H1 (cell line): ENCODE data around the gene CBR4. TPM values are rescaled to one million over a fixed set of nuclear protein-coding genes. Genes with fewer than 3 reads are reported as not detected.

ENCODE experiments used
- CTCF ChIA-PET: fragments of 300-600 bp; sonication (Branson Sonifier 250); formaldehyde crosslinking; loops from one replicate; lab custom pipeline; 2021; ENCODE audit not compliant: partially characterized antibody; lab: Charles Lee
- POLR2A ChIA-PET: fragments of 300-600 bp; sonication (Branson Sonifier 250); formaldehyde crosslinking; loops from one replicate; lab custom pipeline; 2021; ENCODE audit warnings: inconsistent platforms; ENCODE audit not compliant: partially characterized antibody; lab: Charles Lee
- DNase-seq, 2 experiments: peaks; one replicate each; pipeline versions ENCODE4 v3.0.0 to v3.0.0-alpha.2; 2010 to 2022; ENCODE audit warnings: low spot score in 2 of 2, low read depth in 1 of 2, mixed read lengths in 1 of 2
- FAIRE-seq: peaks from 2 replicates; lab custom pipeline; 2011; peaks lifted over from hg19 to GRCh38; lab: Jason Lieb, UNC
- H2AFZ ChIP-seq: 2 replicates; pipeline ENCODE4 v1.8.1; 2012; ENCODE audit warnings: low read length, inconsistent platforms
- H2AK5ac ChIP-seq: 2 replicates; pipeline ENCODE4 v1.6.1; 2013; ENCODE audit warnings: low read depth, low read length
- H2BK120ac ChIP-seq: replicated peaks from 2 replicates; pipeline ENCODE3; 2013; ENCODE audit warnings: low read depth, low read length, inconsistent platforms
- H2BK12ac ChIP-seq: 2 replicates; pipeline ENCODE4 v1.6.1; 2013; ENCODE audit warnings: low read depth, low read length
- H2BK15ac ChIP-seq: 2 replicates; pipeline ENCODE4 v1.6.1; 2013; ENCODE audit warnings: low read length
- H2BK20ac ChIP-seq: 2 replicates; pipeline ENCODE4 v1.6.1; 2013; ENCODE audit warnings: low read length
- H2BK5ac ChIP-seq: 2 replicates; pipeline ENCODE4 v1.6.1; 2013; ENCODE audit warnings: low read depth, low read length
- H3K14ac ChIP-seq: 2 replicates; pipeline ENCODE4 v1.6.1; 2013; ENCODE audit warnings: inconsistent platforms; ENCODE audit not compliant: insufficient read length
- H3K18ac ChIP-seq: 2 replicates; pipeline ENCODE4 v1.6.1; 2013; ENCODE audit warnings: low read length; ENCODE audit errors: extremely low read depth
- H3K23ac ChIP-seq: 2 replicates; pipeline ENCODE4 v1.6.1; 2013; ENCODE audit warnings: inconsistent platforms; ENCODE audit not compliant: insufficient read length
- H3K23me2 ChIP-seq: 2 replicates; pipeline ENCODE4 v1.6.1; 2013; ENCODE audit warnings: low read depth, low read length
- H3K27ac ChIP-seq: 2 replicates; pipeline ENCODE4 v1.6.1; 2011; ENCODE audit warnings: low read depth, low read length, inconsistent platforms
- H3K27me3 ChIP-seq, 4 experiments: replicated peaks in 1 of 4; 1 replicate in 1 of 4; 2 replicates in 3 of 4; pipeline versions ENCODE4 v1.6.1 to v1.8.1; 2011 to 2013; ENCODE audit warnings: low read length in 3 of 4, mild to moderate bottlenecking in 3 of 4, inconsistent platforms in 2 of 4, mixed read lengths in 2 of 4, moderate library complexity in 1 of 4; ENCODE audit not compliant: control insufficient read depth in 3 of 4, insufficient read depth in 3 of 4; ENCODE audit errors: extremely low read depth in 1 of 4
- H3K36me3 ChIP-seq, 4 experiments: 2 replicates each; pipeline versions ENCODE4 v1.6.1 to v1.8.1; 2011 to 2013; ENCODE audit warnings: mild to moderate bottlenecking in 4 of 4, low read length in 3 of 4, moderate library complexity in 2 of 4, control low read depth in 1 of 4, inconsistent platforms in 1 of 4; ENCODE audit not compliant: insufficient read depth in 4 of 4, control insufficient read depth in 2 of 4
- H3K4ac ChIP-seq: replicated peaks from 2 replicates; pipeline ENCODE3; 2013; ENCODE audit warnings: low read length, low read depth, mixed read lengths, inconsistent platforms; ENCODE audit not compliant: insufficient read length
- H3K4me1 ChIP-seq, 4 experiments: replicated peaks in 1 of 4; 1 replicate in 1 of 4; 2 replicates in 3 of 4; pipeline versions ENCODE4 v1.6.1 to v1.8.1; 2011 to 2013; ENCODE audit warnings: low read length in 3 of 4, inconsistent platforms in 2 of 4, mixed read lengths in 1 of 4; ENCODE audit not compliant: insufficient read depth in 4 of 4, control insufficient read depth in 3 of 4
- H3K4me2 ChIP-seq, 2 experiments: 2 replicates each; pipeline versions ENCODE4 v1.6.1 to v1.8.1; 2011 to 2013; ENCODE audit warnings: low read depth in 2 of 2, low read length in 2 of 2, control low read depth in 1 of 2, inconsistent platforms in 1 of 2, mild to moderate bottlenecking in 1 of 2; ENCODE audit not compliant: insufficient read depth in 1 of 2
- H3K4me3 ChIP-seq, 4 experiments: fragments of 200-600, 300-600 bp in 1 of 4; sonication (generic), shearing (Covaris generic), sonication (Bioruptor Twin) in 1 of 4; 2 replicates each; pipeline versions ENCODE4 v1.5.1 to v1.8.1; 2011 to 2016; ENCODE audit warnings: low read length in 4 of 4, low read depth in 3 of 4, control low read depth in 2 of 4, inconsistent platforms in 2 of 4, mild to moderate bottlenecking in 2 of 4, mixed read lengths in 1 of 4, moderate library complexity in 1 of 4; ENCODE audit not compliant: insufficient read depth in 2 of 4; ENCODE audit errors: extremely low read depth in 1 of 4
- H3K56ac ChIP-seq: replicated peaks from 2 replicates; pipeline ENCODE3; 2013; ENCODE audit warnings: low read depth, mild to moderate bottlenecking, mixed read lengths, low read length, inconsistent platforms; ENCODE audit not compliant: insufficient read length
- H3K79me1 ChIP-seq: 2 replicates; pipeline ENCODE4 v1.6.1; 2013; ENCODE audit warnings: low read depth, low read length, control low read depth
- H3K79me2 ChIP-seq, 2 experiments: 2 replicates each; pipeline versions ENCODE4 v1.6.1 to v1.8.1; 2012 to 2013; ENCODE audit warnings: low read length in 2 of 2, mild to moderate bottlenecking in 2 of 2, inconsistent platforms in 1 of 2; ENCODE audit not compliant: insufficient read depth in 2 of 2, control insufficient read depth in 1 of 2
- H3K9ac ChIP-seq, 4 experiments: replicated peaks in 1 of 4; 1 replicate in 1 of 4; 2 replicates in 3 of 4; pipeline versions ENCODE4 v1.6.1 to v1.8.1; 2011 to 2013; ENCODE audit warnings: low read depth in 3 of 4, low read length in 3 of 4, control low read depth in 2 of 4, mild to moderate bottlenecking in 2 of 4, moderate library complexity in 2 of 4, inconsistent platforms in 1 of 4; ENCODE audit errors: extremely low read depth in 1 of 4
- H3K9me3 ChIP-seq, 2 experiments: 2 replicates each; pipeline versions ENCODE4 v1.6.1 to v1.8.1; 2012 to 2013; ENCODE audit warnings: mild to moderate bottlenecking in 2 of 2, moderate library complexity in 2 of 2, control low read depth in 1 of 2, inconsistent platforms in 1 of 2, low read depth in 1 of 2, low read length in 1 of 2, mixed read lengths in 1 of 2; ENCODE audit not compliant: insufficient read depth in 2 of 2
- H4K20me1 ChIP-seq, 2 experiments: replicated peaks in 1 of 2; 2 replicates each; pipeline versions ENCODE3 to v1.8.1; 2011 to 2013; ENCODE audit warnings: inconsistent platforms in 2 of 2, low read length in 2 of 2, mild to moderate bottlenecking in 1 of 2; ENCODE audit not compliant: insufficient read depth in 2 of 2, control insufficient read depth in 1 of 2
- H4K5ac ChIP-seq: 2 replicates; pipeline ENCODE4 v1.6.1; 2013; ENCODE audit warnings: low read length, low read depth, mixed read lengths, inconsistent platforms; ENCODE audit not compliant: insufficient read length
- H4K8ac ChIP-seq: 2 replicates; pipeline ENCODE4 v1.8.0; 2013; ENCODE audit warnings: mild to moderate bottlenecking, moderate library complexity, low read length, inconsistent platforms; ENCODE audit not compliant: insufficient read depth; ENCODE audit errors: extremely low read depth
- H4K91ac ChIP-seq: replicated peaks from 2 replicates; pipeline ENCODE3; 2013; ENCODE audit warnings: low read length, mixed read lengths, inconsistent platforms; ENCODE audit not compliant: insufficient read length
- CREB1 ChIP-seq: IDR thresholded peaks from 2 replicates; pipeline ENCODE4 v1.6.1; 2012; ENCODE audit warnings: inconsistent platforms
- CTBP2 ChIP-seq: IDR thresholded peaks from 2 replicates; pipeline ENCODE4 v1.7.0; 2011; ENCODE audit warnings: borderline replicate concordance, mild to moderate bottlenecking, moderate library complexity, mixed read lengths, low read length; ENCODE audit not compliant: insufficient read depth, insufficient read length
- CTCF ChIP-seq, 3 experiments: IDR thresholded peaks; 1 replicate in 2 of 3; 2 replicates in 1 of 3; pipeline versions ENCODE4 v1.5.1 to v1.6.1; 2011; ENCODE audit warnings: low read length in 3 of 3, mild to moderate bottlenecking in 3 of 3, inconsistent platforms in 2 of 3, low read depth in 1 of 3, moderate library complexity in 1 of 3; ENCODE audit not compliant: insufficient read depth in 1 of 3; ENCODE audit errors: control extremely low read depth in 1 of 3
- GTF2F1 ChIP-seq: IDR thresholded peaks from 2 replicates; pipeline ENCODE4 v1.6.1; 2012; ENCODE audit warnings: low read depth, low read length, improper control_type of control experiment, borderline replicate concordance
- HDAC6 ChIP-seq: IDR thresholded peaks from one replicate; pipeline ENCODE4 v1.7.1; 2012; ENCODE audit warnings: low read depth, mild to moderate bottlenecking, inconsistent platforms, low read length, moderate library complexity
- KDM4A ChIP-seq: IDR thresholded peaks from one replicate; pipeline ENCODE4 v1.7.1; 2012; ENCODE audit warnings: low read depth, mild to moderate bottlenecking, moderate library complexity, low read length, inconsistent platforms; ENCODE audit not compliant: severe bottlenecking
- MAFK ChIP-seq: IDR thresholded peaks from 2 replicates; pipeline ENCODE4 v1.6.1; 2012; ENCODE audit warnings: low read depth, mild to moderate bottlenecking, improper control_type of control experiment, low read length
- POU5F1 ChIP-seq: IDR thresholded peaks from 2 replicates; pipeline ENCODE4 v1.6.1; 2011; ENCODE audit warnings: low read depth, mild to moderate bottlenecking, low read length, moderate library complexity
- RXRA ChIP-seq: IDR thresholded peaks from 2 replicates; pipeline ENCODE4 v1.6.1; 2011; ENCODE audit warnings: low read depth, mild to moderate bottlenecking, low read length, moderate library complexity; ENCODE audit not compliant: insufficient read depth
- SIRT6 ChIP-seq: IDR thresholded peaks from one replicate; pipeline ENCODE4 v1.7.1; 2012; ENCODE audit warnings: low read length, inconsistent platforms
- SIX5 ChIP-seq: IDR thresholded peaks from 2 replicates; pipeline ENCODE4 v1.6.1; 2011; ENCODE audit warnings: mild to moderate bottlenecking, low read depth, low read length
- SP1 ChIP-seq: IDR thresholded peaks from 2 replicates; pipeline ENCODE4 v1.6.1; 2011; ENCODE audit warnings: low read depth, low read length
- SP2 ChIP-seq: IDR thresholded peaks from 2 replicates; pipeline ENCODE4 v1.6.1; 2012; ENCODE audit warnings: mild to moderate bottlenecking, low read length, inconsistent platforms
- WGBS, 2 experiments: shearing (Covaris generic) in 1 of 2; methylation state at CpG; one replicate each; pipeline versions ENCODE4 v1.1.6 to v1.1.7; 2013 to 2015; ENCODE audit warnings: low lambda C conversion rate in 2 of 2, mixed read lengths in 2 of 2, inconsistent platforms in 1 of 2, low coverage in 1 of 2, missing lambda C conversion rate in 1 of 2; ENCODE audit not compliant: insufficient replicate concordance in 2 of 2, insufficient coverage in 1 of 2, insufficient read length in 1 of 2; ENCODE audit errors: extremely low coverage in 1 of 2, missing lambda C conversion rate in 1 of 2; 5-methylcytosine and 5-hydroxymethylcytosine counted together
- polyA plus RNA-seq, 7 experiments: library from polyadenylated mRNA; depleted of rRNA in 3 of 7; stranded (reverse) in 5 of 7; unstranded in 2 of 7; fragments of >200 nt in 5 of 7; fragments of 200-250 nt in 2 of 7; gene quantifications; 1 replicate in 5 of 7; 2 replicates in 1 of 7; 4 replicates in 1 of 7; pipeline versions ENCODE4 v1.2.1 to v1.2.3, GENCODE V29; 2011 to 2013; ENCODE audit warnings: missing spikeins in 2 of 7, mixed read lengths in 2 of 7
- total RNA-seq: library from RNA; stranded (reverse); fragmentation: NEBNext Ultra II Directional; extraction: Animal tissue kit (Norgen Biotek cat#: 25700); gene quantifications from 2 replicates; pipeline ENCODE4 v1.2.1, GENCODE V29; 2021

The CBR4 gene
- total and polyA plus RNA-seq, 2 of the 8 experiments (the other 6 are each of a cell fraction or from before 2014, with no cell fraction given) = 8.6 to 29.5 TPM

GRCh38 chr4:169054879-169055278 is 44.8 kb upstream of the CBR4 start:
- CTCF ChIA-PET = no interaction called here
- H3K36me3 ChIP-seq = no peaks in the 10 kb centered on the region
- FAIRE-seq = no peak
- no peak for TF ChIP-seq CTBP2
- TF ChIP-seq POU5F1 = no peak
- no peak for TF ChIP-seq SIRT6
- TF ChIP-seq HDAC6 = no peak
- no peak for TF ChIP-seq SP1
- no peak for TF ChIP-seq SP2
- TF ChIP-seq GTF2F1 = no peak
- TF ChIP-seq SIX5 = no peak
- no peak for TF ChIP-seq RXRA
- no peak for TF ChIP-seq KDM4A
- TF ChIP-seq CREB1 = no peak
- TF ChIP-seq MAFK = no peak
- TF ChIP-seq CTCF (IDR thresholded peaks at IDR 0.05; ENCODE audit: control extremely low read depth in 1 of 3, insufficient read depth in 1 of 3, low read depth in 1 of 3, low read length in 3 of 3) = no peak

More at GRCh38 chr4:169054879-169055278, 44.8 kb upstream of the CBR4 start:
- Histone ChIP-seq H2BK20ac (no peak overlapping the region), H3K23me2 (no peaks in the 10 kb centered on the region), H2AFZ (no peak overlapping the region), H3K4me3 (no peak overlapping the region), H2BK120ac (no peak overlapping the region), H3K79me2 (no peaks in the 10 kb centered on the region), H3K23ac (no peak overlapping the region), H2BK5ac (no peak overlapping the region), H3K79me1 (no peaks in the 10 kb centered on the region), H2AK5ac (no peak overlapping the region), H3K27me3 (no peaks in the 10 kb centered on the region), H3K4ac (no peak overlapping the region), H3K4me1 (peaks cover 0 to 6% (median 4%) of the 10 kb centered on the region in 4 experiments; a peak in 2 of 7 replicates), H3K18ac (no peak overlapping the region), H3K56ac (no peak overlapping the region), H4K5ac (no peak overlapping the region), H4K8ac (no peak overlapping the region), H4K91ac (no peak overlapping the region), H3K9ac (no peak overlapping the region), H4K20me1 (no peaks in the 10 kb centered on the region), H2BK12ac (no peak overlapping the region), H3K9me3 (no peaks in the 10 kb centered on the region), H3K4me2 (no peak overlapping the region), H3K27ac (no peak overlapping the region), H2BK15ac (no peak overlapping the region; the same call in 1 of the 2 replicates), H3K14ac (no peak overlapping the region)
- no peak for DNase-seq
- POLR2A ChIA-PET = no interaction called here
- 96% methylated on average over 6 of the region's 6 CpGs; no CpG with 5 or more reads in 1 of the 2 experiments for WGBS, 2 experiments
